ENCODE measurements around the gene INPP4A.

GRCh38 chr2:98469862-98470544, 25.3 kb downstream of the INPP4A start:
- TF ChIP-seq EZH2 (IDR thresholded peaks at IDR 0.05): no peak
- no peak for TF ChIP-seq POLR2AphosphoS5 (IDR thresholded peaks at IDR 0.05; ENCODE audit: borderline replicate concordance, low read depth, low read length)
- TF ChIP-seq FOXP2 (optimal IDR thresholded peaks at IDR 0.05; ENCODE audit: control extremely low read depth, extremely low read length, insufficient read depth): no peak
